Tibial nerve (tissue), 4 donors: ENCODE measurements around the gene LTN1.

Experiments
- EP300 ChIP-seq, 2 donors: sonication (generic); formaldehyde crosslinking; IDR thresholded peaks; one replicate each; pipeline ENCODE4 v1.6.1; 2017; ENCODE audit warnings: antibody characterized with exemption in 2 of 2, mild to moderate bottlenecking in 1 of 2
- TF ChIP-seq, protein P1 (sequence below), 5 experiments: fragments of 200-600 bp in 3 of 5; fragments of 450-650 bp in 2 of 5; sonication (generic) in 3 of 5; IDR thresholded peaks; one replicate each; pipeline ENCODE4 v1.5.1; 2016 to 2019; ENCODE audit warnings: antibody characterized with exemption in 5 of 5, mild to moderate bottlenecking in 3 of 5, moderate library complexity in 2 of 5

DNA sequence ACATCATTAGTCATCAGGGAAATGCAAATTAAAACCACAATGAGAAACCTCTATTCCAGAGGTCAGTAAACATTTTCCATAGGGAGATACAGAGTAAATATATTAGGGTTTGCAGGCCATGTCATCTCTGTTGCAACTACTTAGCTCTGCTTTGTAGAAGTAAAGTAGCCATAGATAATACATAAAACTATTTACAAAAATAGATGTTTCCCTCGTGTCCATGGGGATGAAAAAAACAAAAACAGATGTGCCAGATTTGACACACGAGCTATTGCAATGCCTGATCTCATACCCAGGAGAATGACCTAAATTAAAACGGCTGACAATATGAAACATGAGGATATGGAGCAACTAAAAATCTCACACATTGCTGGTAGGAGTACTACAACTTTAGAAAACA lies 17.3 kb downstream of the LTN1 start:
- TF ChIP-seq, protein P1, sequence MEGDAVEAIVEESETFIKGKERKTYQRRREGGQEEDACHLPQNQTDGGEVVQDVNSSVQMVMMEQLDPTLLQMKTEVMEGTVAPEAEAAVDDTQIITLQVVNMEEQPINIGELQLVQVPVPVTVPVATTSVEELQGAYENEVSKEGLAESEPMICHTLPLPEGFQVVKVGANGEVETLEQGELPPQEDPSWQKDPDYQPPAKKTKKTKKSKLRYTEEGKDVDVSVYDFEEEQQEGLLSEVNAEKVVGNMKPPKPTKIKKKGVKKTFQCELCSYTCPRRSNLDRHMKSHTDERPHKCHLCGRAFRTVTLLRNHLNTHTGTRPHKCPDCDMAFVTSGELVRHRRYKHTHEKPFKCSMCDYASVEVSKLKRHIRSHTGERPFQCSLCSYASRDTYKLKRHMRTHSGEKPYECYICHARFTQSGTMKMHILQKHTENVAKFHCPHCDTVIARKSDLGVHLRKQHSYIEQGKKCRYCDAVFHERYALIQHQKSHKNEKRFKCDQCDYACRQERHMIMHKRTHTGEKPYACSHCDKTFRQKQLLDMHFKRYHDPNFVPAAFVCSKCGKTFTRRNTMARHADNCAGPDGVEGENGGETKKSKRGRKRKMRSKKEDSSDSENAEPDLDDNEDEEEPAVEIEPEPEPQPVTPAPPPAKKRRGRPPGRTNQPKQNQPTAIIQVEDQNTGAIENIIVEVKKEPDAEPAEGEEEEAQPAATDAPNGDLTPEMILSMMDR (IDR thresholded peaks at IDR 0.05), result no peak
- TF ChIP-seq EP300 (IDR thresholded peaks at IDR 0.05), result no peak
